ENCODE measurements around the gene MED13.

MED13 gene

GRCh38 chr17:62045109-62045508 lies 20.0 kb downstream of the MED13 start:
- H3K4me3 ChIP-seq (ENCODE audit: low read length) = no peak overlapping the region
- TF ChIP-seq CTCF (IDR thresholded peaks at IDR 0.05; ENCODE audit: insufficient read depth, low read depth, low read length, missing control alignments) = no peak
- no peak for DNase-seq (ENCODE audit: low read depth)

- no peak for DNase-seq (ENCODE audit: low read depth)
- TF ChIP-seq CTCF (IDR thresholded peaks at IDR 0.05; ENCODE audit: insufficient read depth, low read depth, low read length, missing control alignments) = no peak
- H3K4me3 ChIP-seq (ENCODE audit: low read length) = no peak overlapping the region
Observed at GRCh38 chr17:62043602-62044001, 21.5 kb downstream of the MED13 start.

- no peak overlapping the region for H3K4me3 ChIP-seq (ENCODE audit: low read length)
- no peak for TF ChIP-seq CTCF (IDR thresholded peaks at IDR 0.05; ENCODE audit: insufficient read depth, low read depth, low read length, missing control alignments)
- no peak for DNase-seq (ENCODE audit: low read depth)
Observed at GRCh38 chr17:62043140-62043539, 21.9 kb downstream of the MED13 start.

- no peak for TF ChIP-seq CTCF (IDR thresholded peaks at IDR 0.05; ENCODE audit: insufficient read depth, low read depth, low read length, missing control alignments)
- no peak overlapping the region for H3K4me3 ChIP-seq (ENCODE audit: low read length)
- no peak for DNase-seq (ENCODE audit: low read depth)
Observed at GRCh38 chr17:62038248-62038647, 26.8 kb downstream of the MED13 start.

- TF ChIP-seq CTCF (IDR thresholded peaks at IDR 0.05; ENCODE audit: insufficient read depth, low read depth, low read length, missing control alignments) = no peak
- no peak for DNase-seq (ENCODE audit: low read depth)
- no peak overlapping the region for H3K4me3 ChIP-seq (ENCODE audit: low read length)
Observed at GRCh38 chr17:62033317-62033716, 31.8 kb downstream of the MED13 start.

- DNase-seq (ENCODE audit: low read depth) = no peak
- no peak for TF ChIP-seq CTCF (IDR thresholded peaks at IDR 0.05; ENCODE audit: insufficient read depth, low read depth, low read length, missing control alignments)
- no peak overlapping the region for H3K4me3 ChIP-seq (ENCODE audit: low read length)
Observed at GRCh38 chr17:62032480-62032879, 32.6 kb downstream of the MED13 start.

- no peak for DNase-seq (ENCODE audit: low read depth)
- no peak for TF ChIP-seq CTCF (IDR thresholded peaks at IDR 0.05; ENCODE audit: insufficient read depth, low read depth, low read length, missing control alignments)
- H3K4me3 ChIP-seq (ENCODE audit: low read length) = no peak overlapping the region
Observed at GRCh38 chr17:62030264-62030663, 34.8 kb downstream of the MED13 start.

All from epithelial cell of esophagus (primary cell).